ENCODE measurements around the gene RYR3.

Gene RYR3

GRCh38 chr15:33384307-33384706 lies 73.5 kb downstream of the RYR3 start:
- no peak for DNase-seq (ENCODE audit: low spot score)

DNA sequence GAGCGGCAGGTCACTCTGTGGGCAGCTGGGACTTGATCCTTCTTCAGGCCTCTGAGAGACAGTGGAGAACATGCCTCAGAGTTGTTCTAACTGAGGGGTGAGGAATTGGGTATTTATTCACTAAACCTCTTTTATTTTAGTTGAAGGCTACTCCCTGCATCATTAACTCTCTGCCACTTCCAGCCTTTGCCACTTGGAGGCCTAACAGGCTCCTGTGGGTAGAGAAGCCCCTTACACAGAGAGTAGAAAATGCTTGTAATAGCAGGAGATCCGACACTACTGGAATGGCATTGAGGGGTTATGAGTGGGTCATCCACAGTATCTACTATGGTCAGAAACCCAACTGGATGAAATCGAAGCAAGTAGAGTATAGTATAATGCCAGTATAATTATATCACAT lies 81.7 kb downstream of the RYR3 start:
- no peak for DNase-seq (ENCODE audit: low spot score)

- DNase-seq (ENCODE audit: low spot score), result no peak
Observed at GRCh38 chr15:33393546-33393945, 82.8 kb downstream of the RYR3 start.

- no peak for DNase-seq (ENCODE audit: low spot score)
Observed at GRCh38 chr15:33395321-33395720, 84.6 kb downstream of the RYR3 start.

- DNase-seq (ENCODE audit: low spot score), result no peak
Observed at GRCh38 chr15:33395846-33396245, 85.1 kb downstream of the RYR3 start.

DNA sequence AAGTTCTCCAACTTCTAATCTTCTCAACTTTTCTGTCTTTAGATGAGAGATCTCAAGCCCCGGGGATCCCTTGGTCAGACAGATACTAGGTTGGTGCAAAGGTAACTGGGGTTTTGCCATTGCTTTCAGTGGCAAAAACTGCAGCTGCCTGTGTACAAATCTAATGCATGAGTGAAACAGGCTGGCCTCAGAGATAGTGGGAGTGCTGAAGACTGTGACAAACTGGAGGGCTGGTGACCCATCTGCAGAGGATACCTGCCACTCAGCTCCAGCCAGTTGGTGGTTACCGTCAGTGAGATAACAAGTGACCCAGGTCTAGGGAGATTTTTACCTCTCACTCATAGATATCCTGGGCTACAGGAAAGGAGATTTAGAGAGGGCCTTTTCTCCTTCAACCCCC lies 85.7 kb downstream of the RYR3 start:
- DNase-seq (ENCODE audit: low spot score), result no peak

DNA sequence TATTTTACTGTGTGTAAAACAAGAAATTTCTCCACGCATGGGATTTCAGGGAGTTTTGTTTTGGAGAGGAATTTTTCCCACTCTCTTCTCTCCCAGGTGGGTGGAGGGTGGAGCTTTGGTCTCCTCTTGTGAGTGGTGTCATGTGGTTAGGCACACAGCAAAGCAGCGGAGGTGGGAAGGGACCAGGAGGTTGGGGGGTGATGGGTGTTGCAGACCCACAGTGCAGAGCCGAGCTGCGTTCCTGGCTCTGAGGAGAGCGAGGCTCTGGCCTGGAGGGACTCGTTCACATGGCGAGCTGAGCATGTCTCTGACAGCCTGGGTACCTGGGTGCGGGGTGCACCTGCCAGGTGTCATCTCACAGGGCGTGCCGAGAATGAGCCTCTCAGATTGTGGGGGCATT lies 87.8 kb downstream of the RYR3 start:
- DNase-seq (ENCODE audit: low spot score), result no peak

DNA sequence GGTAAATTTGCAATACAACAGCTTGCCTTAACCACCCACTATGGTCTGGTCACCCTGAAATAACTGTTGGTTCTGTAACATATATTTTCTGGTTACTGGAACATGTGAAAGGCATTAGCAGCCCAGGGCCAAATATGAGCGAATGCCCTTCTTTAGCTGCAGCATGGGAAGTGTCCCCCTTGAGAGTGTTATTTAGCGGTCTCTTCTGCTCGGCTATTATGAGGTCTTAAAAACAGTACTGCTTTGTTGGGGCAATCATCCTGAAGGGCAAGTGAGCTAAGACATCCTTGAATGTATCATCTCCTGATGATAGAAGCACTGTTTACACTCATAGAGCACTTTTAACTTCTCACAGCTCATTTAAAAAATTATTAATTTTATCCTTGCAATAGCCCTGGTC lies 90.2 kb downstream of the RYR3 start:
- no peak for DNase-seq (ENCODE audit: low spot score)

DNA sequence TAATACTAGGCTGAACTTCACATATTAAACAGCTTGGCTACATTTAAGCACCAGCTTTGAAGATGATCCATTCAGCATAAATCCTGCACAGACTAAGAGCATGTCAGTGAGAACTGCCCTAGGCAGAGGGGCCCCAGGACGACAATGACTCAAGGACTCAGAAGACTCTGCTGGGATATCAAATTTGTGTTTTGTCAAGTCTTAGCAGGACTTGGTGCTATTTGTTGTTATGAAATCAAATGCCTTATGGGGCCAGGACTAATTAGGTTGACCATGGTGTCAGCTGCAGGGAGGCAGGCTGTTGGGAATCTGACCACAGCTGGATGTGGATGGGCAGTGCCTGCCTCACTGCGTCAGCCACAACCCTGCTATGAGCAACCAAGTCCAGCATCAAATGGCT lies 91.8 kb downstream of the RYR3 start:
- no peak for DNase-seq (ENCODE audit: low spot score)

DNA sequence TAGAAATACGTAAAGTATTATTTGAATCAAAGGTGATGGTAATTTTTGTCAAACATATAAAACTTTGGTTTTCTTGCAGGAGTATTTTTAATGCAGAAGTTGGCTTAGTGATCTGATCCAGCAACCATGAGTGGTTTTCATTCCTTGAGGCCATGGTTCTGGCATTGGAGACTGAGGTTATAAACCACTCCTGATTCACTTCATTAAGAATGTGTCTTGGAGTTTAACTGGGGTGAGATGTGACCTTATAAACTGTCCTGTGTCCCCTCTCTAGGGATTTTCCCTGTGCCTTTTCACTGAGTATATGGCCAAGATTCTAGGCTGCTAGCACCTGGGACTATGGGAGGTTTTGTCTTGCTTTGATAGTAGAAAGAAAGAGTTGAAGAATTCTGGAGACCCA lies 94.3 kb downstream of the RYR3 start:
- no peak for DNase-seq (ENCODE audit: low spot score)

DNA sequence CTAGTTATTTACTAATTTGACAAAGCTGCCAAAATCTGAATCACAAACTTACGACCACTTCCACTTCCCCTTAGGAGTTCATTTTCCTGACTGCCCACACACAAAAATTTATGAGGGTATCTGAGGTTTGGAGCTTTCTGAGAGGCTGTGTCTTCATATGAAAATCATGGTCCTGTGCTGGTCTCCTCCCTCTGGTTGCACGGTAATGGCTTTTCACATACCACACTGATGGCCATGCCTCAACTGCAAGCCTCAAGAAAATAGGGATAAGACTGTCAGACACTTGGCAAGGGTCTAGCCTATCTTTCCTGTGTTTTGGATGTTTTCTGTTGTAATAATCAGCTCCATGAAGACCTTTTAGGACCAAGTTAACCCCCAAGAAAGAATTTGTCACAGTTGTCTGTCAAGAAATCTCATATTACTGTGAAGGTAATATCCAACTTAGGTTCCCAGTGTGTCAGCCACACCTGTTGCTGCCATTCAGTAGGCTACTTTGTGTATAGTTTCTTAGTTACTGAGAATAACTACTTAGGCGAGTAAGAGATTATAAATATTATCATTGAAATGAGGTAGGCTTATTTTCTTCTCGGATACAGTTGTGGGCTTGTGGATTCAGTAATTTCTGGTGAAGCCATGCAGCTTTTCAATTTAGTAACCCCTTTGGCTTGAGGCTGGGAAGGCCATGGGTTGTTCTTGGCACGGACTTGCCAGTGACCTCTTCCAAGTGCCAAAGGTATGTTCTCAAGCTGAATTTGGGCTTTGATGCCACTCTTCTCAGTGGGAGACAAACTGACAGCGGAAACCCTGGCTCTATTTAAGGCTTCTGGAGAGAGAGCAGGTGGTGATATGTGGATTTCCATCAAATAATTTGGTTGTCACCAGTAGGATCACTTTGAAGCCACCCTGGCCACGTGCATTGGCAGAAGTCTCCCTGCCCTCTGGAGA lies 101.1 kb downstream of the RYR3 start:
- DNase-seq (ENCODE audit: low spot score), result no peak

- DNase-seq (ENCODE audit: low spot score), result no peak
Observed at GRCh38 chr15:33419701-33420100, 108.9 kb downstream of the RYR3 start.

- DNase-seq (ENCODE audit: low spot score), result no peak
Observed at GRCh38 chr15:33424025-33424424, 113.3 kb downstream of the RYR3 start.

GRCh38 chr15:33425142-33425541 lies 114.4 kb downstream of the RYR3 start:
- peak; percentile 14 for DNase-seq (ENCODE audit: low spot score)

DNA sequence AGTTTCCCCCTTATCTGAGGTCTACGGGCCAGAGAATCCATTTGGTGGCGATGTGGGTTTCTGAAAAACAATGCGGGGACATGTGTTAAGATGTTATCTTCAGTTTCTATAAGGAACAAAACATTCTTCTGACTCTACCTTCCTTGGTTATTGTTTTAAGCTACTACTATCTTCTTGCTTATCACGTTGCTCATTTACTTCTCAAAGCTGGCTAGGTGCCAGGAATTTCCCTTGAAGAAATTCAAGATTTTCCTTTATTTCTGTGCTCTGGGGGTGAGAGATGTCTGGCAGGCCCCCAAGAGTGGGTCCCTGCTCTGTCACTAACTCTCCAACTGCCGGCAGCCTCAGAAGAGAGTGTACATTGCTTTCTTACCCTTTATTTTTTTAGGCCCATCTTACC lies 119.8 kb downstream of the RYR3 start:
- DNase-seq (ENCODE audit: low spot score), result no peak

GRCh38 chr15:33433821-33434220 lies 123.1 kb downstream of the RYR3 start:
- no peak for DNase-seq (ENCODE audit: low spot score)

- DNase-seq (ENCODE audit: low spot score), result no peak
Observed at GRCh38 chr15:33438396-33438795, 127.6 kb downstream of the RYR3 start.

GRCh38 chr15:33440900-33441299 lies 130.1 kb downstream of the RYR3 start:
- DNase-seq (ENCODE audit: low spot score), result no peak

DNA sequence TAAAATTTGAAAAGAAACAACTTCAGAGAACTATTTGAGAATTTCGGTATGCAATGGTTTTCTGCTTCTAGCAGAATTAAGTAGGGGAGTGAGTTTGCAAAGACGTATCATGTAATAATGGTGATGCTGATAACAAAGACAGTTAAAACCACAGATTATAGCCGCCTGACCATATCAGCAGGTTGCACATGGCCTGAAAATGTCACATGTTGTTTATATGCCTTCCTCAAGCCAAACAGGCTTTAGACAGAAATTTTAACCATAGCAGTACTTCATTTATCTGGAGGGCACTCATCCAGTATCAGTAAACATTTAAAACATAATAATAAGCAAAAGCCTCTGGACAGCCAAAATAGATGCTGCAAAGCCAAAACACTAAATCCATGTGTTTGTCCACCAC lies 131.7 kb downstream of the RYR3 start:
- no peak for DNase-seq (ENCODE audit: low spot score)

GRCh38 chr15:33443708-33444107 lies 132.9 kb downstream of the RYR3 start:
- DNase-seq (ENCODE audit: low spot score), result no peak

DNA sequence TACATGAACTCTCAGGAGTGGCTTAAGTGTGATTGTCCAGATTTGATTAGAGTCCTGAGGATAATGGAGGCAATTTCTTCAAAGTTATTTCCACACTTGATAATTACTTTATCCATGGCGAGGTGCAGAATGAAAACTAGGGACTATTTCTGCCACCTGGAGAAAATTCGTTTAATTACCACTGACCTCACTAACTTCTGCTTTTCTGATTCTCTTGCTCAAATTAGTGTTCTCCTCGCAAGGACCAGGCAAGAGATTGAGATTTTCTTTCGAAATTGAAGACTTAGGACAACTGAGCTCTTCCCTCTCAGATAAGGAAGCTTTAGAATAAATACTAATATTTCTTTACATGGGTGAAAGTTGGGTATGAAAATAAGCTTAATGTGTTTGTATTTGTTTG lies 135.2 kb downstream of the RYR3 start:
- DNase-seq (ENCODE audit: low spot score), result no peak

GRCh38 chr15:33448151-33448550 lies 137.4 kb downstream of the RYR3 start:
- DNase-seq (ENCODE audit: low spot score), result no peak

DNA sequence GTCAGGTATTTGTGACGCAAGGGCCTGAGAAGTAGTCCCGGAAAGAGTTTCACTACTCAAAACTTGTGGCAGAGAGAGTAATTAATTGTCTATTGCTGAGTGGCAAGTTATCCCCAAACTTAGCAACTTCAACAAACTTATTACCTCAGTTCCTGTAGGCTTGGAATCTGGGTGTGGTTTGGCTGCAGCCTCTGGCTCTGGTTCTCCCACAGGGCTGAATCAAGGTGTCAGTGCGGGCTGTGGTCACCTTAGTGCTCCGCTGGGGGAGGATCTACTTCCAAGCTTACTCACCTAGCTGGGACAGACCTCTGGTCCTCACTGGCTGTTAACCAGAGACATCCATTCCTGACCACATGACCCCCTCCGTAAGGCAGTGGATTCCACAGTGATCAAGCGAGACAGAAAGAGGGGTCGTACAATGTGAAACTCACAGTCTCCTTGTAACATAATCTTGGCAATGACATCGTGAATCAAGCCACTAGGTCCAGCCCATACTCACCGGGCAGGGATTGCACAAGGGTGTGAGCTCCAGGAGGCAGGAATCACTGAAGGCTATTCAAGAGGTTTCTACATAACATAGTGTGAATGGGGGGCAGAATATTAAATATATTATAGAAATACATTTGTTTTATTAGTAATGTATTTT lies 138.3 kb downstream of the RYR3 start:
- no peak for DNase-seq (ENCODE audit: low spot score)

GRCh38 chr15:33449810-33450209 lies 139.0 kb downstream of the RYR3 start:
- DNase-seq (ENCODE audit: low spot score), result no peak
